ENCODE measurements around the gene SFSWAP.
A peak's percentile ranks its signal among the peaks of the same experiment; 100 is the strongest.
"Not testable (repeated sequence)": the region's sequence is repeated elsewhere in the genome, so short reads cannot be mapped to it uniquely, and the experiment has no call there.

The SFSWAP gene

GRCh38 chr12:131793243-131794022 is 82.5 kb downstream of the SFSWAP start:
- no peak for DNase-seq (ENCODE audit: low spot score)

GRCh38 chr12:131794061-131794460 is 83.2 kb downstream of the SFSWAP start:
- DNase-seq (ENCODE audit: low spot score), result no peak

- DNase-seq (ENCODE audit: low spot score), result no peak
Measured at GRCh38 chr12:131794573-131794972, 83.7 kb downstream of the SFSWAP start.

- DNase-seq (ENCODE audit: low spot score), result no peak
Measured at GRCh38 chr12:131795064-131795463, 84.2 kb downstream of the SFSWAP start.

- DNase-seq (ENCODE audit: low spot score), result no peak
Measured at GRCh38 chr12:131795690-131796410, 85.0 kb downstream of the SFSWAP start.

GRCh38 chr12:131796411-131796736 is 85.5 kb downstream of the SFSWAP start:
- no peak for DNase-seq (ENCODE audit: low spot score)

- DNase-seq (ENCODE audit: low spot score), result no peak
Measured at GRCh38 chr12:131796754-131797587, 86.1 kb downstream of the SFSWAP start.

- no peak for DNase-seq (ENCODE audit: low spot score)
Measured at GRCh38 chr12:131797588-131797934, 86.7 kb downstream of the SFSWAP start.

- no peak for DNase-seq (ENCODE audit: low spot score)
Measured at GRCh38 chr12:131799195-131799594, 88.3 kb downstream of the SFSWAP start.

GRCh38 chr12:131799828-131800593 is 89.1 kb downstream of the SFSWAP start:
- no peak for DNase-seq (ENCODE audit: low spot score)

GRCh38 chr12:131800594-131801135 is 89.8 kb downstream of the SFSWAP start:
- no peak for DNase-seq (ENCODE audit: low spot score)

GRCh38 chr12:131801254-131801866 is 90.5 kb downstream of the SFSWAP start:
- DNase-seq (ENCODE audit: low spot score), result no peak

- no peak for DNase-seq (ENCODE audit: low spot score)
Measured at GRCh38 chr12:131803961-131804521, 93.2 kb downstream of the SFSWAP start.

GRCh38 chr12:131805421-131805820 is 94.5 kb downstream of the SFSWAP start:
- DNase-seq (ENCODE audit: low spot score), result no peak

- no peak for DNase-seq (ENCODE audit: low spot score)
Measured at GRCh38 chr12:131806674-131807073, 95.8 kb downstream of the SFSWAP start.

GRCh38 chr12:131808744-131809371 is 98.0 kb downstream of the SFSWAP start:
- no peak for DNase-seq (ENCODE audit: low spot score)

GRCh38 chr12:131809476-131810254 is 98.8 kb downstream of the SFSWAP start:
- not testable (repeated sequence) for DNase-seq (ENCODE audit: low spot score)

- peak; percentile 27 for DNase-seq (ENCODE audit: low spot score)
Measured at GRCh38 chr12:131810726-131811125, 99.8 kb downstream of the SFSWAP start.

- no peak for DNase-seq (ENCODE audit: low spot score)
Measured at GRCh38 chr12:131815131-131815530, 104.2 kb downstream of the SFSWAP start.

- no peak for DNase-seq (ENCODE audit: low spot score)
Measured at GRCh38 chr12:131816495-131816894, 105.6 kb downstream of the SFSWAP start.
